Endothelial cell of umbilical vein (primary cell): ENCODE measurements around the gene MSANTD2. TPM values are rescaled to one million over a fixed set of nuclear protein-coding genes. Genes with fewer than 3 reads are reported as not detected.

Experiments used
- BruUV-seq: library from RNA; stranded (reverse); fragments of 400-500 nt; replicated peaks from 2 replicates; lab custom pipeline; 2021; lab: Mats Ljungman, UMichigan
- CTCF ChIA-PET: fragments of 300-600, 350-600 bp; sonication (Branson Sonifier 250); formaldehyde crosslinking; loops from one replicate; lab custom pipeline; 2021; ENCODE audit warnings: antibody characterized with exemption, inconsistent platforms; lab: Charles Lee
- POLR2A ChIA-PET: fragments of 300-600, 350-600 bp; sonication (Branson Sonifier 250); formaldehyde crosslinking; loops from one replicate; lab custom pipeline; 2021; ENCODE audit warnings: antibody characterized with exemption, inconsistent platforms; lab: Charles Lee
- DNase-seq: peaks from one replicate; pipeline ENCODE4 v3.0.0-alpha.2; 2011; ENCODE audit warnings: low read depth, low spot score
- FAIRE-seq: peaks from 2 replicates; lab custom pipeline; 2011; peaks lifted over from hg19 to GRCh38; lab: Jason Lieb, UNC
- H2AFZ ChIP-seq: 2 replicates; pipeline ENCODE4 v1.6.0; 2012; ENCODE audit warnings: low read depth, low read length, control low read depth, inconsistent platforms
- H3K27ac ChIP-seq: 2 replicates; pipeline ENCODE4 v1.5.1; 2011; ENCODE audit warnings: low read depth, mild to moderate bottlenecking, control low read depth, low read length, moderate library complexity; ENCODE audit not compliant: insufficient read depth
- H3K27me3 ChIP-seq, 2 experiments: 2 replicates each; pipeline versions ENCODE4 v1.6.0 to v1.6.1; 2011; ENCODE audit warnings: low read length in 2 of 2, mixed read lengths in 1 of 2; ENCODE audit not compliant: control insufficient read depth in 2 of 2, insufficient read depth in 2 of 2
- H3K36me3 ChIP-seq, 2 experiments: 2 replicates in 1 of 2; 3 replicates in 1 of 2; pipeline ENCODE4 v1.5.1; 2011; ENCODE audit warnings: low read length in 2 of 2, mild to moderate bottlenecking in 1 of 2, moderate library complexity in 1 of 2; ENCODE audit not compliant: control insufficient read depth in 2 of 2, insufficient read depth in 2 of 2; ENCODE audit errors: extremely low read depth in 1 of 2
- H3K4me1 ChIP-seq: 3 replicates; pipeline ENCODE4 v1.5.1; 2011; ENCODE audit warnings: mild to moderate bottlenecking, low read length; ENCODE audit not compliant: control insufficient read depth, insufficient read depth; ENCODE audit errors: extremely low read depth
- H3K4me2 ChIP-seq: 2 replicates; pipeline ENCODE4 v1.6.1; 2011; ENCODE audit warnings: low read length, control low read depth, mixed read lengths; ENCODE audit not compliant: insufficient read depth
- H3K4me3 ChIP-seq, 3 experiments: fragments of 200-600 bp in 1 of 3; sonication (generic), shearing (Covaris generic) in 1 of 3; replicated peaks in 1 of 3; 2 replicates each; pipeline ENCODE4 v1.5.1; 2011 to 2016; ENCODE audit warnings: control low read depth in 3 of 3, low read length in 3 of 3, mild to moderate bottlenecking in 2 of 3, inconsistent platforms in 1 of 3, low read depth in 1 of 3, moderate library complexity in 1 of 3; ENCODE audit not compliant: insufficient read depth in 1 of 3
- H3K79me2 ChIP-seq: 2 replicates; pipeline ENCODE4 v1.6.0; 2012; ENCODE audit warnings: low read length, inconsistent platforms; ENCODE audit not compliant: control insufficient read depth, insufficient read depth
- H3K9ac ChIP-seq: replicated peaks from 2 replicates; pipeline ENCODE3; 2011; ENCODE audit warnings: low read length, control low read depth; ENCODE audit not compliant: insufficient read depth; ENCODE audit errors: extremely low read depth
- H3K9me1 ChIP-seq: replicated peaks from 3 replicates; pipeline ENCODE4 v1.6.0; 2011; ENCODE audit warnings: mild to moderate bottlenecking, low read length; ENCODE audit not compliant: control insufficient read depth, insufficient read depth; ENCODE audit errors: extremely low read depth
- H3K9me3 ChIP-seq: replicated peaks from 2 replicates; pipeline ENCODE4 v1.5.1; 2012; ENCODE audit warnings: low read length, inconsistent platforms; ENCODE audit not compliant: control insufficient read depth, insufficient read depth
- H4K20me1 ChIP-seq: replicated peaks from 2 replicates; pipeline ENCODE3; 2011; ENCODE audit warnings: mild to moderate bottlenecking, low read length; ENCODE audit not compliant: control insufficient read depth, insufficient read depth; ENCODE audit errors: extremely low read depth
- CTCF ChIP-seq, 2 donors: IDR thresholded peaks; 1 replicate in 1 of 2; 2 replicates in 1 of 2; pipeline ENCODE4 v1.5.1; 2011; ENCODE audit warnings: low read length in 2 of 2, mild to moderate bottlenecking in 2 of 2, moderate library complexity in 2 of 2, control low read depth in 1 of 2, inconsistent platforms in 1 of 2, low read depth in 1 of 2; ENCODE audit not compliant: insufficient read depth in 1 of 2; ENCODE audit errors: extremely low read depth in 1 of 2
- EZH2 ChIP-seq: IDR thresholded peaks from 2 replicates; pipeline ENCODE4 v1.6.1; 2012; ENCODE audit warnings: borderline replicate concordance, low read depth, mild to moderate bottlenecking, moderate library complexity, low read length, inconsistent platforms; ENCODE audit not compliant: severe bottlenecking
- FOS ChIP-seq: IDR thresholded peaks from 2 replicates; pipeline ENCODE4 v1.6.1; 2011; ENCODE audit warnings: mild to moderate bottlenecking, low read length, moderate library complexity, borderline replicate concordance; ENCODE audit not compliant: insufficient read depth
- GATA2 ChIP-seq: IDR thresholded peaks from 2 replicates; pipeline ENCODE4 v1.7.0; 2011; ENCODE audit warnings: low read depth, mild to moderate bottlenecking, moderate library complexity, mixed read lengths, low read length; ENCODE audit not compliant: insufficient read length, insufficient read depth
- JUN ChIP-seq: IDR thresholded peaks from 2 replicates; pipeline ENCODE4 v1.6.1; 2011; ENCODE audit warnings: borderline replicate concordance, low read depth; ENCODE audit not compliant: insufficient read length, insufficient read depth
- MAX ChIP-seq: IDR thresholded peaks from 2 replicates; pipeline ENCODE4 v1.6.1; 2011; ENCODE audit not compliant: insufficient read depth, insufficient read length
- MYC ChIP-seq: IDR thresholded peaks from one replicate; pipeline ENCODE4 v1.6.1; 2011; ENCODE audit warnings: mild to moderate bottlenecking, low read depth, low read length
- POLR2A ChIP-seq: IDR thresholded peaks from 2 replicates; pipeline ENCODE4 v1.6.1; 2012; ENCODE audit warnings: low read depth, mild to moderate bottlenecking, control low read depth, low read length
- POLR2AphosphoS5 ChIP-seq: IDR thresholded peaks from 2 replicates; pipeline ENCODE4 v1.6.1; 2012; ENCODE audit warnings: low read depth, mild to moderate bottlenecking, control low read depth, low read length, moderate library complexity; ENCODE audit not compliant: insufficient read depth
- dilution Hi-C: fragments of 300-500 bp; cut with MboI; formaldehyde crosslinking; loops from one replicate; pipeline ENCODE4 v1.15.0; 2019; ENCODE audit warnings: low sequenced_read_pairs; ENCODE audit not compliant: extremely low pct_ligation_motif_present
- intact Hi-C: fragments of 100-400 bp; cut with micrococcal nuclease; formaldehyde crosslinking; loops from one replicate; pipeline ENCODE4 v1.10.0; 2022
- polyA plus RNA-seq, 4 experiments: library from polyadenylated mRNA; depleted of rRNA in 3 of 4; stranded (reverse) in 3 of 4; unstranded in 1 of 4; fragments of >200 nt; gene quantifications; 2 replicates each; pipeline versions ENCODE4 v1.2.1 to v1.2.3, GENCODE V29; 2011 to 2012; ENCODE audit warnings: missing spikeins in 1 of 4
- total RNA-seq: library from RNA; stranded (reverse); gene quantifications from 2 replicates; pipeline ENCODE4 v1.2.3, GENCODE V29; 2021

MSANTD2 gene
- total and polyA plus RNA-seq, 2 donors (not counting 3 experiments of a cell fraction or from before 2014, with no cell fraction given): 5.5 to 23.2 TPM

- Histone ChIP-seq H3K9me1 (no peaks in the 10 kb centered on the region), H3K9ac (no peak overlapping the region), H3K4me2 (no peak overlapping the region), H3K27ac (no peak overlapping the region), H3K9me3 (no peaks in the 10 kb centered on the region), H4K20me1 (peaks cover 8% of the 10 kb centered on the region), H3K4me1 (peaks cover 3% of the 10 kb centered on the region), H3K36me3 (no peaks in the 10 kb centered on the region), H3K4me3 (no peak overlapping the region), H3K79me2 (peaks cover 90% of the 10 kb centered on the region), H3K27me3 (no peaks in the 10 kb centered on the region), H2AFZ (no peak overlapping the region)
- BruUV-seq: no TSS peak
- intact Hi-C loops (no loop called here), dilution Hi-C loops (no loop called here)
- FAIRE-seq: no peak
- no peak for DNase-seq
- TF ChIP-seq MAX: no peak
- TF ChIP-seq CTCF (IDR thresholded peaks at IDR 0.05; ENCODE audit: extremely low read depth in 1 of 2, insufficient read depth in 1 of 2, low read depth in 1 of 2, low read length in 2 of 2): no peak
- TF ChIP-seq EZH2: no peak
- no peak for TF ChIP-seq GATA2
- no peak for TF ChIP-seq FOS
- no peak for TF ChIP-seq JUN
- TF ChIP-seq POLR2A: no peak
- TF ChIP-seq POLR2AphosphoS5: no peak
- no peak for TF ChIP-seq MYC
- POLR2A ChIA-PET: no interaction called here
- CTCF ChIA-PET: interaction anchor here (1.0 to 2.4 kb wide), 5 partner anchors 10 to 119 kb away, joined by 3 to 10 read pairs (median 6); no protein-coding TSS in a partner anchor
Measured at GRCh38 chr11:124788521-124788920, 11.7 kb downstream of the MSANTD2 start.
